Activated T-helper 1 cell treated with Interleukin-2 at 50 U/mL for 16 hours (primary cell): ENCODE measurements around the gene SRBD1.
"Not testable (repeated sequence)": the region's sequence is repeated elsewhere in the genome, so short reads cannot be mapped to it uniquely, and the experiment has no call there.

Source experiments
- DNase-seq: peaks from one replicate; pipeline ENCODE4 v3.0.0-alpha.2; 2020; ENCODE audit warnings: low read depth

The SRBD1 gene

GRCh38 chr2:45468279-45468678, 142.8 kb downstream of the SRBD1 start:
- DNase-seq, result no peak

- no peak for DNase-seq
These were observed 145.0 kb downstream of the SRBD1 start for GRCh38 chr2:45466053-45466452.

DNA sequence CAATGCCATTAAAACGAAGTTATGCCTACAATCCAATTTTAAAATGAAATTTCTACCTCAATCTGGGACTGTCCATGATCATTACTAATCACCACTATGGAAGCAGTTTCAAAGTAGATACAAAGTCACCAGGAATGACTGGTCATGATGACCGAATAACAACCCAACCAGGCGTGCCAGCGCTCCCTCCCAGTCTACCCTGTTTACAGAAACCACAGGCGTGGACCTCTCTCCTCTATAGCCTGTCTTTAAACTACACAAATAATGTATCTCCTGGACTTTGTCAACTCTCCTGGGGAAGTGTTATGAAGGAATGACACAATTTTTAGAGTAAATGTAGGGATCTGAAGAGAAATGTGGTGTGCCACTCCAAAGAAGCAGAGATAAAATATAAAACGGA, 150.2 kb downstream of the SRBD1 start:
- DNase-seq, result no peak

DNA sequence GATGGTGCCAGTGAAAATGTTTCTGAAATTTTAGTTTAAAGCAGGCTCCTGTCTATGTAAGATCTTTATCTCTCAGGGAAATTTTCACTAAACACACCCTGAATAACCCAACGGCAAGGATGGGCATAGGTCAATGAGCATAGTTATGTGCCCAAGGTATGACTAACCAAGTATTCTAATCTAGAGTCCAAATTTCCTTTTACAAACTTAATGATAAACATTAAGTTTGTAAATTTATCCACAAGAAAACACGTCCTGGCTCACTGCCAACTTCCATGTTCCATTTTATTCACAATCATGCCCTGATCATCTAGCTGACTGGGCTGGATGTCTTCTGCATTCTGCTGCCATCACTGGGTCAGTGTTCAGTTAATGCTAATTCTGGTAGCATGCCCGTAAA, 151.2 kb downstream of the SRBD1 start:
- DNase-seq, result no peak

- DNase-seq, result no peak
These were observed 152.0 kb downstream of the SRBD1 start for GRCh38 chr2:45458909-45459563.

GRCh38 chr2:45457211-45457945, 153.7 kb downstream of the SRBD1 start:
- DNase-seq, result no peak

DNA sequence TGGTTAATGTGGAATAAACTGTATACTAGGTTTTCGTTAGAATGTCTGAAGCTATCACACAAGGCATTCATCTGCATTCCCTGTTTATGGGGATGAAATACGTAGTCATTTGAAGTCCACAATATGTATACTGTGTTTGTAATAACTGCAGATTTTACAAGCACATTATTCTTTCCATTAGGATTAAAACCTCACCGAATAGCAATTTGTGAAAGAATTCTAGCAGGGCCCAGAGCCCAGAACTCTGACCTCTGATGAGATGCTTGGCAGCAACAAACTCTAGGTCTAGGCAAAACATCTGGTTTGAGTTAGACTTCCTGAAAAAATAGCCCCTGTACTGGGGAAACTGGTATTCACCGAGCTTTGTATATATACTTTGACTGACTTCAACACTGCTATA, 158.2 kb downstream of the SRBD1 start:
- DNase-seq, result no peak

GRCh38 chr2:45450634-45451033, 160.4 kb downstream of the SRBD1 start:
- DNase-seq, result no peak

GRCh38 chr2:45448217-45448616, 162.8 kb downstream of the SRBD1 start:
- DNase-seq, result no peak

DNA sequence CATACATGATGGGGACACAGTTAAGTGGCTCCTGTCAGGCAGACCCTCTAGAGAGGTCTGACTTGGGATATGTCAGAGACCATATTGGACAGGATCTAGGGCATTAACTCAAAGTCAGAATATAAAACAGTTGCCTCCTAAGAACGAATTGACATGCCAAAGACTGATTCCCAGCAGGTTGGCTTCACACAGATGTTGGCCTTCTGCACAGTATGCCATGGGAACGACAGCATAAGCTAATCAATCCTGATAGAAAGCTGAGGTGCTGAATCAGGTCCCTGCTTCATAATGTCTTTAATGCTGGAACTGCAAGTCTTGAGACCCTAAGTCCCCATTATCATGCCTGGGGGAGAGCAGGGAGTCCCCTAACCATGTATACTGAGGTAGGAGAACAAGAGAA, 165.1 kb downstream of the SRBD1 start:
- no peak for DNase-seq

DNA sequence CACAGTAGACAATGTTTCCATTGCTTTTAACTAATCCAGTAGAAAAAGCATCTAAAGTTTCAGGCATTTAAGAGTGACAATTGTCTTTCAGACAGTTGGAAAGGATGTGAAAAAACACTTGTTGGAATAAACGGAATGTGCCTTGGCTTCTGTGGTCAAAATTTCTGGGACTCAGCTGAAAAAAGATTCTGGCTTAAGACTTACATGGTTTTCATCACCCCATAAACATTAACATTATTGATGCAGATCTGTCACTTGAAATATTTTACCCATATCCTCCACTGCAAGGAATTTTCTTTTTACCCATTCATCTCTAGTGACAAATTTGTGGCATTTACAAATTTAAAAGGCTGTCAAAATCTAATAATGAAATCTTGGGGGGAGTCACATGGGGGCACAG, 166.0 kb downstream of the SRBD1 start:
- no peak for DNase-seq

DNA sequence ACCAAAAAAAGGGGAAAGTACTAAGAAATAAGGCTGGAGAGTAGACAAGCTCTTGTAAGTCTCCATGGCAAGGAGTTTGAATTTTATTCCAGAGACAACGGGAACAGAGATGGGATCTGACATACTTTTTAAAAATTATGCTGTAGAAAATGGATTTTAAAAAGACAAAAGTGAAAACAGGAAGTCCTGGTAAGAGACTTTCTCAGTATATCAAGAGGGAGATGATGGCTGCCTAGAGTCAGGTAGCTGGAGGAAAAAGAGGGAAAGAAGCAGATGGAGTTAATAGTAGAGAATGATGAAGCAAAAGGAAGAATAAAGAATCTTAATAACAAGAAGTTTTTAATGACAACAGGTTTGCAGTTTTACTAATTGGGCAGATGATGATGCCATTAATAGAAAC, 168.1 kb downstream of the SRBD1 start:
- DNase-seq, result no peak

GRCh38 chr2:45442026-45442425, 169.0 kb downstream of the SRBD1 start:
- DNase-seq, result no peak

GRCh38 chr2:45441571-45441970, 169.5 kb downstream of the SRBD1 start:
- DNase-seq, result no peak

- no peak for DNase-seq
These were observed 171.0 kb downstream of the SRBD1 start for GRCh38 chr2:45439788-45440773.

DNA sequence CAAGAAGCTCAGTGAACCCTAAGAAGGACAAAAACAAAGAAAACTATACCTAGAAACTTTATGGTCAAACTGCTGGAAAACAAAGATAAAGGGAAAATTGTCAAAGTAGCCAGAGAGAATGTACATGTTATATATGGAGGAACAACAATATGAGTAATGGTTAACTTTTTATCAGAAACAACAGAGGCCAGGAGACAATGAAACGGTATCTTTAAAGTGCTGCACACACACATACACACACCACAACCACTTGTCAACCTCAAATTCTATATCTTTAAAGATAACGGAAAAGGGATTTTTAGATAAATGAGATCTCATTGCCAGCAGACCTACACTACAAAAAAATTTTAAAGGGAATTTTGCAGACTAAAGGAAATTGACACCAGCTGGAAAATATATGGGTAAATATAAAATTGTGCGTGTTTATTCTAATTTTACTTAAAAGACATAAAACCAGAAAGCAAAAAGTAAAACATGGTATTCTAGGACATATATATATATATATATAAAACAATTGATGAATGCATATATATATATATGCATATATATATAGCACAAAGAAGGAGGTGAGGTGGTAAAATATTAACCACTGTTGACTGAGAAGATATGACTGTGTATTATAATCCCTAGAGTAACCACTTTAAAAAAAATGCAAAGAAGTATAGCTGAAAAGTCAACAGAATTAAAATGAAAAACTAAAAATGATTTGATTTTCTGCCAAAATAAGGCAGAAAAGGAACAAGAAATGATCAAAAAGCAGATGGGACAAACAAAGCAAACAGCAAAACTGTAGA, 172.0 kb downstream of the SRBD1 start:
- DNase-seq, result no peak

DNA sequence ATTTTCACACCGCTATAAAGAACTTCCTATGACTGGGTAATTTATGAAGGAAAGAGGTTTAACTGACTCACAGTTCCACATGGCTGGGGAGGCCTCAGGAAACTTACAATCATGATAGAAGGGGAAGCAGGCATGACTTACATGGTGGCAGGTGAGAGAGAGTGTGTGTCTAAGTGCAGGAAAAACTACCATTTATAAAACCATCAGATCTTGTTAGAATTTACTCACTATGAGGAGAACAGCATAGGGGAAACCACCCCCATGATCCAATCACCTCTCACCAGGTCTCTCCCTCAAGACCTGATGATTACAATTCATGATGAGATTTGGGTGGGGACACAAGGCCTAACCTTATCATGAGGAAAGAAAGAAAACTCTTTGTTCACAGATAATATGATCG, 174.6 kb downstream of the SRBD1 start:
- DNase-seq, result no peak

GRCh38 chr2:45435316-45435715, 175.8 kb downstream of the SRBD1 start:
- DNase-seq, result no peak

GRCh38 chr2:45433363-45433762, 177.7 kb downstream of the SRBD1 start:
- DNase-seq, result no peak

DNA sequence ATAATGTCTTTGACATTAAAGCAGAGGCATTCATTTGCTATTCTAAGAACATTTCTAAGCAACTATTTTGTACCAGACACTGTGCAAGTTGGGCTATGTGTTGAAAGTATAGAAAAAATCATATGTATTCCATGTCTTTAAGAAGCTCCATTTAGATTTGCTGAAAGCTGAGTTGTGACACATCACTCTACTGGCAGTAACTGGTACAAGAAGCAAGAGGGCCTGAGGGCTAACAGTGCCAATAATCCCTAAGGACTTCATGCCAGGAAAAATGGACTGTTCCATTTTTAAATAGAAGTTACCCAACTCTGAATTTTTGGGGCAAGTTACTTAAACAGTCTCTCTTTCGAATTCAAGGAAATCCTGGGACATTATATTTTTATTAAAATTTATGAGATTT, 178.7 kb downstream of the SRBD1 start:
- DNase-seq, result no peak

- not testable (repeated sequence) for DNase-seq
These were observed 185.0 kb downstream of the SRBD1 start for GRCh38 chr2:45426025-45426424.

DNA sequence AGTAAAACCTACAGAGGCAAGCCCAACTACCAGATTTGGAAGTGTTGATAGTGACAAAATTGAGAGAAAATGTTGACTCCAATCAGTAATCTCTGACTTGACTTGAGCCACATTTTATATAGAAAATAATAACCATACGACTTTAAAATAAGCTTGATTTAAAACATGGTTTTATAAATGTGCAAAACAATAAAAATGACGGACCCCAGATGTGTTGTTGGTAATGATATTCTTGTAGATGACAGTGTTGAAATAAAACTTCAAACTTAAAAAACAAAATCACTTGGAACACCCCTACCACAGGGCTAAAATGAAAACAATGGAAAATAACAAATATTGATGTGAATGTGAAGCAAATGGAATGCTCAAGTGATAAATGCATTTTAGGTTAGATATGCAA, 188.1 kb downstream of the SRBD1 start:
- no peak for DNase-seq
